ENCODE measurements around the gene MAX.

The MAX gene

GRCh38 chr14:65142914-65143625 lies 40.8 kb upstream of the MAX start (continued):
- TF ChIP-seq GLIS2 (tag by site-specific recombination; IDR thresholded peaks at IDR 0.05) (no peak), ZNF558 (tag by site-specific recombination; IDR thresholded peaks at IDR 0.05) (no peak), ZNF10 (tag by site-specific recombination; IDR thresholded peaks at IDR 0.05) (no peak), ZNF621 (tag by site-specific recombination; IDR thresholded peaks at IDR 0.05) (no peak), TRIM28 (IDR thresholded peaks at IDR 0.05; ENCODE audit: borderline replicate concordance, low read length) (no peak), ELK4 (IDR thresholded peaks at IDR 0.05; ENCODE audit: borderline replicate concordance, low read depth, low read length) (no peak), ZNF354C (tag by site-specific recombination; IDR thresholded peaks at IDR 0.05; ENCODE audit: borderline replicate concordance, low read depth) (no peak), ZNF513 (tag by site-specific recombination; IDR thresholded peaks at IDR 0.05) (no peak)

- Histone ChIP-seq H3K4me1 (ENCODE audit: control insufficient read depth, insufficient read depth, low read length) (0 out of 2 replicates have a peak, but pooled peaks cover 4% of the 10 kb centered on the region), H3K4me3 (ENCODE audit: low read depth, low read length) (no peak overlapping the region), H3K36me3 (ENCODE audit: control insufficient read depth in 2 of 2, insufficient read depth in 1 of 2, low read length in 2 of 2) (no peaks in the 10 kb centered on the region; a peak in 1 of 3 replicates), H3K9me3 (ENCODE audit: control insufficient read depth, insufficient read depth, low read depth, low read length) (no peaks in the 10 kb centered on the region), H3K27ac (ENCODE audit: extremely low read depth, low read depth, low read length) (no peak overlapping the region)
- TF ChIP-seq ZNF121 (tag by site-specific recombination; IDR thresholded peaks at IDR 0.05): no peak
- peak; percentile 62; the same call in 1 of the 2 replicates for TF ChIP-seq ZFHX2 (tag by site-specific recombination; conservative IDR thresholded peaks at IDR 0.05)
- TF ChIP-seq ZSCAN4 (tag by site-specific recombination; IDR thresholded peaks at IDR 0.05): no peak
- TF ChIP-seq ZNF629 (tag by site-specific recombination; IDR thresholded peaks at IDR 0.05): no peak
- TF ChIP-seq BCL11A (tag by site-specific recombination; IDR thresholded peaks at IDR 0.05; ENCODE audit: low read depth): no peak
- TF ChIP-seq ZNF621 (tag by site-specific recombination; IDR thresholded peaks at IDR 0.05): no peak
- 0 out of 2 replicates have a peak, but pooled peaks have one; percentile 10 for TF ChIP-seq EGR2 (tag by site-specific recombination; IDR thresholded peaks at IDR 0.05; ENCODE audit: low read depth)
- no peak for TF ChIP-seq ZNF624 (tag by site-specific recombination; IDR thresholded peaks at IDR 0.05)
- no peak for TF ChIP-seq ZSCAN30 (tag by site-specific recombination; IDR thresholded peaks at IDR 0.05)
- TF ChIP-seq ZNF311 (tag by site-specific recombination; IDR thresholded peaks at IDR 0.05; ENCODE audit: borderline replicate concordance): no peak
- no peak for TF ChIP-seq ZNF449 (tag by site-specific recombination; IDR thresholded peaks at IDR 0.05)
- CTCF ChIA-PET: interaction anchor here (1.1 kb wide), 1 partner anchor 28 kb away, joined by 4 read pairs; no protein-coding TSS in a partner anchor
- POLR2A ChIA-PET: no interaction called here
Measured at GRCh38 chr14:65142429-65142828, 40.1 kb upstream of the MAX start.

GRCh38 chr14:65141523-65141922 lies 39.2 kb upstream of the MAX start:
- H3K4me3 ChIP-seq (ENCODE audit: low read depth, low read length): no peak overlapping the region
- ChIA-PET CTCF (no interaction called here), POLR2A (no interaction called here)
- no peak overlapping the region for H3K27ac ChIP-seq (ENCODE audit: extremely low read depth, low read depth, low read length)
- H3K36me3 ChIP-seq (ENCODE audit: control insufficient read depth in 2 of 2, insufficient read depth in 1 of 2, low read length in 2 of 2): no peaks in the 10 kb centered on the region; a peak in 1 of 3 replicates
- H3K9me3 ChIP-seq (ENCODE audit: control insufficient read depth, insufficient read depth, low read depth, low read length): no peaks in the 10 kb centered on the region
- H3K4me1 ChIP-seq (ENCODE audit: control insufficient read depth, insufficient read depth, low read length): 0 out of 2 replicates have a peak, but pooled peaks cover 4% of the 10 kb centered on the region
- TF ChIP-seq ZNF155 (tag by site-specific recombination; IDR thresholded peaks at IDR 0.05) (no peak), ZNF791 (tag by site-specific recombination; IDR thresholded peaks at IDR 0.05) (no peak), ZNF777 (tag by site-specific recombination; IDR thresholded peaks at IDR 0.05; ENCODE audit: borderline replicate concordance) (no peak), ZSCAN30 (tag by site-specific recombination; IDR thresholded peaks at IDR 0.05) (no peak), ZNF146 (tag by site-specific recombination; IDR thresholded peaks at IDR 0.05) (no peak), ZBTB26 (tag by site-specific recombination; optimal IDR thresholded peaks at IDR 0.05) (no peak), ZNF558 (tag by site-specific recombination; IDR thresholded peaks at IDR 0.05) (no peak), ZNF473 (tag by site-specific recombination; IDR thresholded peaks at IDR 0.05) (no peak), ZNF239 (tag by site-specific recombination; IDR thresholded peaks at IDR 0.05) (no peak), PRDM1 (tag by site-specific recombination; IDR thresholded peaks at IDR 0.05) (no peak), OSR2 (tag by site-specific recombination; IDR thresholded peaks at IDR 0.05) (no peak), ZNF184 (tag by site-specific recombination; IDR thresholded peaks at IDR 0.05) (no peak)
